ENCODE measurements around the gene CCDC82.

Gene CCDC82

GRCh38 chr11:96324912-96325311 lies 64.8 kb downstream of the CCDC82 start (continued):
- no peak for TF ChIP-seq ZNF513 (tag by site-specific recombination; IDR thresholded peaks at IDR 0.05)

- Histone ChIP-seq H3K36me3 (ENCODE audit: control insufficient read depth in 2 of 2, insufficient read depth in 1 of 2, low read length in 2 of 2) (no peaks in the 10 kb centered on the region), H3K4me3 (ENCODE audit: low read depth, low read length) (no peak overlapping the region), H3K27ac (ENCODE audit: extremely low read depth, low read depth, low read length) (no peak overlapping the region), H3K4me1 (ENCODE audit: control insufficient read depth, insufficient read depth, low read length) (no peaks in the 10 kb centered on the region), H3K9me3 (ENCODE audit: control insufficient read depth, insufficient read depth, low read depth, low read length) (no peaks in the 10 kb centered on the region)
- POLR2A ChIA-PET = no interaction called here
- TF ChIP-seq ZBTB8A (tag by site-specific recombination; IDR thresholded peaks at IDR 0.05) (no peak), ZSCAN16 (tag by site-specific recombination; IDR thresholded peaks at IDR 0.05) (no peak), ZNF692 (tag by site-specific recombination; IDR thresholded peaks at IDR 0.05) (no peak), ZNF600 (tag by site-specific recombination; IDR thresholded peaks at IDR 0.05) (no peak), GLI2 (tag by site-specific recombination; IDR thresholded peaks at IDR 0.05; ENCODE audit: borderline replicate concordance, low read depth) (no peak), PRDM6 (tag by site-specific recombination; IDR thresholded peaks at IDR 0.05) (no peak), SCRT2 (tag by site-specific recombination; IDR thresholded peaks at IDR 0.05) (no peak), ZBTB21 (tag by site-specific recombination; IDR thresholded peaks at IDR 0.05) (no peak)
- CTCF ChIA-PET = interaction anchor here (0.8 to 3.2 kb wide), 2 partner anchors 16 to 19 kb away, joined by 6 to 14 read pairs; partner anchors contain the start of gene MAML2
Measured at GRCh38 chr11:96323642-96323985, 66.1 kb downstream of the CCDC82 start.

GRCh38 chr11:96322775-96323641 lies 66.7 kb downstream of the CCDC82 start:
- ChIA-PET POLR2A (no interaction called here), CTCF (interaction anchor here (0.8 to 3.2 kb wide), 3 partner anchors 13 to 19 kb away, joined by 5 to 14 read pairs (median 6); partner anchors contain the start of gene MAML2)
- Histone ChIP-seq H3K9me3 (ENCODE audit: control insufficient read depth, insufficient read depth, low read depth, low read length) (no peaks in the 10 kb centered on the region), H3K27ac (ENCODE audit: extremely low read depth, low read depth, low read length) (no peak overlapping the region), H3K36me3 (ENCODE audit: control insufficient read depth in 2 of 2, insufficient read depth in 1 of 2, low read length in 2 of 2) (no peaks in the 10 kb centered on the region), H3K4me1 (ENCODE audit: control insufficient read depth, insufficient read depth, low read length) (no peaks in the 10 kb centered on the region), H3K4me3 (ENCODE audit: low read depth, low read length) (no peak overlapping the region)
- no peak for TF ChIP-seq ZNF391 (tag by site-specific recombination; IDR thresholded peaks at IDR 0.05; ENCODE audit: borderline replicate concordance, low read depth)
- TF ChIP-seq HIC1 (tag by site-specific recombination; IDR thresholded peaks at IDR 0.05) = no peak
- no peak for TF ChIP-seq ZNF776 (tag by site-specific recombination; IDR thresholded peaks at IDR 0.05; ENCODE audit: borderline replicate concordance)
- no peak for TF ChIP-seq ZXDB (tag by site-specific recombination; IDR thresholded peaks at IDR 0.05)
- no peak for TF ChIP-seq ZSCAN18 (tag by site-specific recombination; IDR thresholded peaks at IDR 0.05)
- TF ChIP-seq ZNF514 (tag by site-specific recombination; IDR thresholded peaks at IDR 0.05) = no peak
- no peak for TF ChIP-seq ZNF624 (tag by site-specific recombination; IDR thresholded peaks at IDR 0.05)
- no peak for TF ChIP-seq ZNF280C (tag by site-specific recombination; IDR thresholded peaks at IDR 0.05)
- TF ChIP-seq KLF9 (tag by site-specific recombination; IDR thresholded peaks at IDR 0.05; ENCODE audit: low read depth) = no peak
- no peak for TF ChIP-seq RBAK (tag by site-specific recombination; IDR thresholded peaks at IDR 0.05)
